Endothelial cell of umbilical vein (primary cell): ENCODE results near the gene RARRES2. TPM values are rescaled to one million over a fixed set of nuclear protein-coding genes. Genes with fewer than 3 reads are reported as not detected.
A peak's percentile ranks its signal among the peaks of the same experiment; 100 is the strongest.

ENCODE experiments used
- BruUV-seq: library from RNA; stranded (reverse); fragments of 400-500 nt; replicated peaks from 2 replicates; lab custom pipeline; 2021; lab: Mats Ljungman, UMichigan
- CTCF ChIA-PET: fragments of 300-600, 350-600 bp; sonication (Branson Sonifier 250); formaldehyde crosslinking; loops from one replicate; lab custom pipeline; 2021; ENCODE audit warnings: antibody characterized with exemption, inconsistent platforms; lab: Charles Lee
- POLR2A ChIA-PET: fragments of 300-600, 350-600 bp; sonication (Branson Sonifier 250); formaldehyde crosslinking; loops from one replicate; lab custom pipeline; 2021; ENCODE audit warnings: antibody characterized with exemption, inconsistent platforms; lab: Charles Lee
- DNase-seq: peaks from one replicate; pipeline ENCODE4 v3.0.0-alpha.2; 2011; ENCODE audit warnings: low read depth, low spot score
- FAIRE-seq: peaks from 2 replicates; lab custom pipeline; 2011; peaks lifted over from hg19 to GRCh38; lab: Jason Lieb, UNC
- H2AFZ ChIP-seq: 2 replicates; pipeline ENCODE4 v1.6.0; 2012; ENCODE audit warnings: low read depth, low read length, control low read depth, inconsistent platforms
- H3K27ac ChIP-seq: 2 replicates; pipeline ENCODE4 v1.5.1; 2011; ENCODE audit warnings: low read depth, mild to moderate bottlenecking, control low read depth, low read length, moderate library complexity; ENCODE audit not compliant: insufficient read depth
- H3K27me3 ChIP-seq, 2 experiments: 2 replicates each; pipeline versions ENCODE4 v1.6.0 to v1.6.1; 2011; ENCODE audit warnings: low read length in 2 of 2, mixed read lengths in 1 of 2; ENCODE audit not compliant: control insufficient read depth in 2 of 2, insufficient read depth in 2 of 2
- H3K36me3 ChIP-seq, 2 experiments: 2 replicates in 1 of 2; 3 replicates in 1 of 2; pipeline ENCODE4 v1.5.1; 2011; ENCODE audit warnings: low read length in 2 of 2, mild to moderate bottlenecking in 1 of 2, moderate library complexity in 1 of 2; ENCODE audit not compliant: control insufficient read depth in 2 of 2, insufficient read depth in 2 of 2; ENCODE audit errors: extremely low read depth in 1 of 2
- H3K4me1 ChIP-seq: 3 replicates; pipeline ENCODE4 v1.5.1; 2011; ENCODE audit warnings: mild to moderate bottlenecking, low read length; ENCODE audit not compliant: control insufficient read depth, insufficient read depth; ENCODE audit errors: extremely low read depth
- H3K4me2 ChIP-seq: 2 replicates; pipeline ENCODE4 v1.6.1; 2011; ENCODE audit warnings: low read length, control low read depth, mixed read lengths; ENCODE audit not compliant: insufficient read depth
- H3K4me3 ChIP-seq, 3 experiments: fragments of 200-600 bp in 1 of 3; sonication (generic), shearing (Covaris generic) in 1 of 3; replicated peaks in 1 of 3; 2 replicates each; pipeline ENCODE4 v1.5.1; 2011 to 2016; ENCODE audit warnings: control low read depth in 3 of 3, low read length in 3 of 3, mild to moderate bottlenecking in 2 of 3, inconsistent platforms in 1 of 3, low read depth in 1 of 3, moderate library complexity in 1 of 3; ENCODE audit not compliant: insufficient read depth in 1 of 3
- H3K79me2 ChIP-seq: 2 replicates; pipeline ENCODE4 v1.6.0; 2012; ENCODE audit warnings: low read length, inconsistent platforms; ENCODE audit not compliant: control insufficient read depth, insufficient read depth
- H3K9ac ChIP-seq: replicated peaks from 2 replicates; pipeline ENCODE3; 2011; ENCODE audit warnings: low read length, control low read depth; ENCODE audit not compliant: insufficient read depth; ENCODE audit errors: extremely low read depth
- H3K9me1 ChIP-seq: replicated peaks from 3 replicates; pipeline ENCODE4 v1.6.0; 2011; ENCODE audit warnings: mild to moderate bottlenecking, low read length; ENCODE audit not compliant: control insufficient read depth, insufficient read depth; ENCODE audit errors: extremely low read depth
- H3K9me3 ChIP-seq: replicated peaks from 2 replicates; pipeline ENCODE4 v1.5.1; 2012; ENCODE audit warnings: low read length, inconsistent platforms; ENCODE audit not compliant: control insufficient read depth, insufficient read depth
- H4K20me1 ChIP-seq: replicated peaks from 2 replicates; pipeline ENCODE3; 2011; ENCODE audit warnings: mild to moderate bottlenecking, low read length; ENCODE audit not compliant: control insufficient read depth, insufficient read depth; ENCODE audit errors: extremely low read depth
- CTCF ChIP-seq, 2 donors: IDR thresholded peaks; 1 replicate in 1 of 2; 2 replicates in 1 of 2; pipeline ENCODE4 v1.5.1; 2011; ENCODE audit warnings: low read length in 2 of 2, mild to moderate bottlenecking in 2 of 2, moderate library complexity in 2 of 2, control low read depth in 1 of 2, inconsistent platforms in 1 of 2, low read depth in 1 of 2; ENCODE audit not compliant: insufficient read depth in 1 of 2; ENCODE audit errors: extremely low read depth in 1 of 2
- MAX ChIP-seq: IDR thresholded peaks from 2 replicates; pipeline ENCODE4 v1.6.1; 2011; ENCODE audit not compliant: insufficient read depth, insufficient read length
- POLR2AphosphoS5 ChIP-seq: IDR thresholded peaks from 2 replicates; pipeline ENCODE4 v1.6.1; 2012; ENCODE audit warnings: low read depth, mild to moderate bottlenecking, control low read depth, low read length, moderate library complexity; ENCODE audit not compliant: insufficient read depth
- dilution Hi-C: fragments of 300-500 bp; cut with MboI; formaldehyde crosslinking; loops from one replicate; pipeline ENCODE4 v1.15.0; 2019; ENCODE audit warnings: low sequenced_read_pairs; ENCODE audit not compliant: extremely low pct_ligation_motif_present
- intact Hi-C: fragments of 100-400 bp; cut with micrococcal nuclease; formaldehyde crosslinking; loops from one replicate; pipeline ENCODE4 v1.10.0; 2022
- polyA plus RNA-seq, 4 experiments: library from polyadenylated mRNA; depleted of rRNA in 3 of 4; stranded (reverse) in 3 of 4; unstranded in 1 of 4; fragments of >200 nt; gene quantifications; 2 replicates each; pipeline versions ENCODE4 v1.2.1 to v1.2.3, GENCODE V29; 2011 to 2012; ENCODE audit warnings: missing spikeins in 1 of 4
- total RNA-seq: library from RNA; stranded (reverse); gene quantifications from 2 replicates; pipeline ENCODE4 v1.2.3, GENCODE V29; 2021

The RARRES2 gene
- total and polyA plus RNA-seq, 2 donors (not counting 3 experiments of a cell fraction or from before 2014, with no cell fraction given), result not detected

- Histone ChIP-seq H2AFZ (peak within 1 kb of the TSS; percentile 73), H3K9me1 (no peaks in the 10 kb centered on the region), H4K20me1 (no peaks in the 10 kb centered on the region), H3K27ac (no peak within 1 kb of the TSS), H3K9me3 (no peaks in the 10 kb centered on the region), H3K79me2 (no peaks in the 10 kb centered on the region), H3K36me3 (no peaks in the 10 kb centered on the region), H3K27me3 (no peaks in the 10 kb centered on the region), H3K4me1 (peaks cover 3% of the 10 kb centered on the region), H3K4me3 (peak within 1 kb of the TSS in 2 of 3 experiments; percentile 19 to 24), H3K9ac (no peak within 1 kb of the TSS), H3K4me2 (peak within 1 kb of the TSS; percentile 58)
- FAIRE-seq (no peak), DNase-seq (no peak)
- dilution Hi-C loops (no loop called here), intact Hi-C loops (no loop called here)
- no peak for TF ChIP-seq MAX
- no peak for TF ChIP-seq POLR2AphosphoS5
- TF ChIP-seq CTCF (IDR thresholded peaks at IDR 0.05; ENCODE audit: extremely low read depth in 1 of 2, insufficient read depth in 1 of 2, low read depth in 1 of 2, low read length in 2 of 2), result no peak
- POLR2A ChIA-PET, result no interaction called here
- BruUV-seq, result no TSS peak
- CTCF ChIA-PET, result no interaction called here
Observed at GRCh38 chr7:150322833-150323681, 18.4 kb downstream of the RARRES2 start, which contains the start of the genes ACTR3C and LRRC61. ACTR3C (minus strand) TSS chr7:150323545; CDS start chr7:150295296, 28,249 bp downstream. LRRC61 (plus strand) TSS chr7:150323355; CDS start chr7:150336862, 13,507 bp downstream.
